ENCODE results near the gene RPL15.

DNA sequence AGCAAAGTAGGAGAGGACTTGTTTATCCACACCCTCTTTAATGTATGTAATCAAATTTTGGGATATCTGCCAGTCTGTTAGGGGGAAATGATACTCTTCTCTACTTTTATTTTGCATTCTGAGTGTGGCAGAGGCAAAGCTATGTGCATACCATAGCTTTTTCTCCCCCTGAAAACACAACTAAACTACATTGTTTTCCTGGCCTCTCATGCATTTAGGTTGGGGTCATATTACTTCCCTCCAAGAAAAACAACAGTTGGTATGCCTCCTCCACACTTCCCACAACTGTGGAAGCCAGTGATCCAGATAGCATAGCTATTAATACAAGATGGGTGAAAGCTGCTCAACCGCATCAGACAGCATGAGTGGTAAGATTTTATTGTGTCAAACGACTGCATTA lies 6.9 kb downstream of the RPL15 start:
- TF ChIP-seq CTCF (IDR thresholded peaks at IDR 0.05; ENCODE audit: poor library complexity) (no peak), EZH2 (IDR thresholded peaks at IDR 0.05; ENCODE audit: borderline replicate concordance) (no peak)
